ENCODE measurements around the gene PRKCA.

- no peak for TF ChIP-seq POLR2A (IDR thresholded peaks at IDR 0.05; ENCODE audit: low read length)
- no peak for TF ChIP-seq GATA1 (IDR thresholded peaks at IDR 0.05; ENCODE audit: low read depth, low read length)
Measured at GRCh38 chr17:66847704-66848103, 545.3 kb downstream of the PRKCA start.

All from erythroblast (primary cell).